Measurements from ENCODE around the gene SEC24C. TPM values are rescaled to one million over a fixed set of nuclear protein-coding genes. Genes with fewer than 3 reads are reported as not detected.
A peak's percentile ranks its signal among the peaks of the same experiment; 100 is the strongest.

SEC24C gene
- total and polyA plus RNA-seq, 7 donors: 28.8 to 60.5 (median 52.3) TPM

DNA sequence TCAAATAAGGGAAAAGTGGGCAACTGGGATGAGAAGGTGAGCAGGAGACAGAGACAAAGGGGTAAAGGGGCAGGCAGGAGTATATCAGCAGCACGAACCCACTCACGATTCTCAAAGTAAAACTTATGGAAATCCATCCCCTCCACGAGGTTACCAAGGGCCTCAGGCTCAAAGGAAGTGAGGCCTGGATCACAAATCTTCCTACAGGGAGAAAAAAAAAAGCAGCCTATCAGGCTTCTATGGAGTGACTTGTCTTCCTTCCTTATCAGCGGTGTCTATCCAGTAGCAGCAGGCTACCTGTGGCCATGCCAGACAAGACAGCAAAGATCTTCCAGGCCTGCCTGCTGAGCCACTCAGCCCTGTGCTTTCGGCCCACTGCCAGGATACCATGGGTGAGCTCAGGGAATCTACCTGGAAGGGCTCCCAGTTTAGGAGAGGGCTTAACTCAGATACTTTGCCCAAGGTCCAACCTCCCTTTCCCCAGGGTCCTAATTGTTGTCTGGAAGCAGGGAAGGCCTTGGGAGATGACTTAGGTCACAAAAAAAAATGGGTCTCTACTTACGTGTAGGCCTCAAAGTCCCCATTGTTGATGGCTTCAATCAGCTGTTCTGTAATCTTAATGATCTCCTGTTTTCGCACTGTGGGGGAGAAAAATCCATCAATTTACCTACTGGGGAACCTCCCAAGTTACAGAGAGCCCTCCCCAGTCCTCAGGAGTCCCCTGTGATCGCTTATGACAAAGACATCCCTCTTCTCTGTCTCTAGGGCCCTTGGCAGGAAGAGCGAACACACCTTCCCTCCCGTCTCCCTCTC is 73.0 kb downstream of the SEC24C start:
- intact Hi-C loops (cut with DNase I): no loop called here
- Histone ChIP-seq H3K9me3 (no peaks in the 10 kb centered on the region), H3K4me1 (peaks cover 11% of the 10 kb centered on the region), H3K27me3 (ENCODE audit: insufficient read depth in 3 of 3, low read length in 2 of 3) (no peaks in the 10 kb centered on the region), H3K27ac (peak overlapping the region; percentile 58), H3K4me3 (no peak overlapping the region), H3K36me3 (ENCODE audit: insufficient read depth in 1 of 2, low read depth in 1 of 2) (peaks cover 3 to 77% of the 10 kb centered on the region in 2 donors)
- WGBS, 3 donors: 78 to 86% (median 79%) methylated on average over 10 of the region's 10 CpGs
- ATAC-seq (peak in 3 of 4 donors; percentile 21 to 39 (median 23)), DNase-seq (no peak)
- TF ChIP-seq, protein P1, sequence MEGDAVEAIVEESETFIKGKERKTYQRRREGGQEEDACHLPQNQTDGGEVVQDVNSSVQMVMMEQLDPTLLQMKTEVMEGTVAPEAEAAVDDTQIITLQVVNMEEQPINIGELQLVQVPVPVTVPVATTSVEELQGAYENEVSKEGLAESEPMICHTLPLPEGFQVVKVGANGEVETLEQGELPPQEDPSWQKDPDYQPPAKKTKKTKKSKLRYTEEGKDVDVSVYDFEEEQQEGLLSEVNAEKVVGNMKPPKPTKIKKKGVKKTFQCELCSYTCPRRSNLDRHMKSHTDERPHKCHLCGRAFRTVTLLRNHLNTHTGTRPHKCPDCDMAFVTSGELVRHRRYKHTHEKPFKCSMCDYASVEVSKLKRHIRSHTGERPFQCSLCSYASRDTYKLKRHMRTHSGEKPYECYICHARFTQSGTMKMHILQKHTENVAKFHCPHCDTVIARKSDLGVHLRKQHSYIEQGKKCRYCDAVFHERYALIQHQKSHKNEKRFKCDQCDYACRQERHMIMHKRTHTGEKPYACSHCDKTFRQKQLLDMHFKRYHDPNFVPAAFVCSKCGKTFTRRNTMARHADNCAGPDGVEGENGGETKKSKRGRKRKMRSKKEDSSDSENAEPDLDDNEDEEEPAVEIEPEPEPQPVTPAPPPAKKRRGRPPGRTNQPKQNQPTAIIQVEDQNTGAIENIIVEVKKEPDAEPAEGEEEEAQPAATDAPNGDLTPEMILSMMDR (IDR thresholded peaks at IDR 0.05): no peak

DNA sequence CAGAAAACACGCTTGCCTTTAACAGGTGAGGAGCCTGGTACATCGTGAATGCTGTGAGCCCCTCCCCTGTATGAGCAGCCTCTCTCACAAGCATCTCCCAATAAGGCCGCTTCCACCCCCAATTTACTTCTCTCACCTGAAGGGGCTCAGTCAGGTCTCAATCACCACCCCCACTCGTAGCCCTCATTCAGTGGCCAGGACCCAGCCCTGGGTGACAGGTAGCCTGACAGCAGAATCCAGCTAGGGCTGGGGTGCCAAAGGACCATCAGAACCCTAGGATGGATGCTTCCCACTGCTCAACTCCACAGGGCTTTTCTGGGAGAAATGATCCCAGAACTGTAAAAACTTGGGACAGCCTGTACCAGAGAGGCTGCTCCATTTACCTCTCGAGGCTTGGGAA is 73.7 kb downstream of the SEC24C start:
- H3K36me3 ChIP-seq (ENCODE audit: insufficient read depth in 1 of 2, low read depth in 1 of 2): peaks cover 3 to 79% of the 10 kb centered on the region in 2 donors
- TF ChIP-seq, protein P1 (IDR thresholded peaks at IDR 0.05): no peak
- no peak overlapping the region for H3K4me3 ChIP-seq
- 82 to 91% (median 91%) methylated on average over 5 of the region's 5 CpGs for WGBS, 3 donors
- intact Hi-C loops (cut with DNase I): no loop called here
- ATAC-seq: no peak
- DNase-seq: no peak
- no peaks in the 10 kb centered on the region for H3K9me3 ChIP-seq
- no peaks in the 10 kb centered on the region for H3K27me3 ChIP-seq (ENCODE audit: insufficient read depth in 3 of 3, low read length in 2 of 3)
- peaks cover 8% of the 10 kb centered on the region for H3K4me1 ChIP-seq
- no peak overlapping the region for H3K27ac ChIP-seq

GRCh38 chr10:73818402-73818801 is 74.2 kb downstream of the SEC24C start:
- Histone ChIP-seq H3K4me3 (no peak overlapping the region), H3K27ac (peak overlapping the region; percentile 4), H3K36me3 (ENCODE audit: insufficient read depth in 1 of 2, low read depth in 1 of 2) (peaks cover 3 to 81% of the 10 kb centered on the region in 2 donors), H3K27me3 (ENCODE audit: insufficient read depth in 3 of 3, low read length in 2 of 3) (no peaks in the 10 kb centered on the region), H3K9me3 (no peaks in the 10 kb centered on the region), H3K4me1 (peaks cover 8% of the 10 kb centered on the region)
- TF ChIP-seq, protein P1 (IDR thresholded peaks at IDR 0.05): no peak
- DNase-seq: no peak
- ATAC-seq: no peak
- WGBS, 3 donors: 78 to 92% (median 87%) methylated on average over 10 of the region's 10 CpGs
- intact Hi-C loops (cut with DNase I): no loop called here

DNA sequence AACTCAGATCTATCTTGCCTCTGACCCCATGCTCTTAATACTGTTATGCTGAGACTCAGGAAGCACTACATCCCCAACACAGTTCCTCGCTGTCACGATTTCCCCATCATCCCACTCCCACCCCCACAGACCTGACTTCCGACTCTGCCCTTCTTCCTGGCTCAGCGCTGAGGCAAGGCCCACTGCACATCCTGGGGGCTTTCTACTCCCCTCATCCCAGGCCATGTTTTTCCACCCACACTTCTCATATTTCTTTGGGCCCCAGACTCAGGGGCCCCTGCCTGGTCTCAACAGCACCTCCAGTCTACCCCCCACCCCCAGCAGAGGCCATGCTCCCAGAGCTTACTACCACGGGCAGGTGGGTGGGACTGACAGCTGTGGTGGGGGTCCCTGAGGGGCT is 74.9 kb downstream of the SEC24C start:
- peaks cover 8% of the 10 kb centered on the region for H3K4me1 ChIP-seq
- 60 to 72% (median 63%) methylated on average over 5 of the region's 5 CpGs for WGBS, 3 donors
- H3K36me3 ChIP-seq (ENCODE audit: insufficient read depth in 1 of 2, low read depth in 1 of 2): peaks cover 3 to 81% of the 10 kb centered on the region in 2 donors
- peak overlapping the region; percentile 75 for H3K27ac ChIP-seq
- ATAC-seq (peak in 1 of 4 donors; percentile 4), DNase-seq (no peak)
- no peaks in the 10 kb centered on the region for H3K27me3 ChIP-seq (ENCODE audit: insufficient read depth in 3 of 3, low read length in 2 of 3)
- TF ChIP-seq, protein P1 (IDR thresholded peaks at IDR 0.05): no peak
- intact Hi-C loops (cut with DNase I): no loop called here
- no peak overlapping the region for H3K4me3 ChIP-seq
- no peaks in the 10 kb centered on the region for H3K9me3 ChIP-seq

Data from psoas muscle (tissue), 8 donors.